Stimulated activated naive B cell treated with anti-CD40 and anti-IgM and Interleukin-4, amounts not matched to agents 10 μg/mL and 1 μg/mL and 100 μg/mL, for 72 hours (primary cell): ENCODE results near the gene FXYD1.

ENCODE experiments used
- ATAC-seq, 2 donors: fragments of 150-1000 bp; cut with Tn5 transposase; replicated peaks; 2 replicates each; pipeline ENCODE4 v1.10.0; 2021; ENCODE audit warnings: moderate library complexity in 1 of 2
- DNase-seq: peaks from one replicate; pipeline ENCODE4 v3.0.0; 2021
- H3K27ac Mint-ChIP-seq: one replicate; pipeline ENCODE4 v1.8.0; 2022; ENCODE audit warnings: mild to moderate bottlenecking, mixed read lengths
- H3K27me3 Mint-ChIP-seq, 2 donors: one replicate each; pipeline ENCODE4 v1.8.0; 2022; ENCODE audit warnings: mixed read lengths in 2 of 2
- H3K36me3 Mint-ChIP-seq, 2 donors: one replicate each; pipeline ENCODE4 v1.8.0; 2022; ENCODE audit warnings: mixed read lengths in 2 of 2, mild to moderate bottlenecking in 1 of 2
- H3K4me1 Mint-ChIP-seq, 2 donors: one replicate each; pipeline ENCODE4 v1.8.0; 2022; ENCODE audit warnings: mixed read lengths in 2 of 2, mild to moderate bottlenecking in 1 of 2
- H3K4me3 Mint-ChIP-seq, 2 donors: one replicate each; pipeline ENCODE4 v1.8.0; 2022; ENCODE audit warnings: mild to moderate bottlenecking in 2 of 2, mixed read lengths in 2 of 2, moderate library complexity in 1 of 2
- H3K9me3 Mint-ChIP-seq, 2 donors: one replicate each; pipeline ENCODE4 v1.8.0; 2022; ENCODE audit warnings: mixed read lengths in 2 of 2, mild to moderate bottlenecking in 1 of 2

Gene FXYD1

GRCh38 chr19:35140207-35140961, 1.8 kb downstream of the FXYD1 start:
- DNase-seq (no peak), ATAC-seq (no peak)
- Mint-ChIP-seq H3K9me3 (no peaks in the 10 kb centered on the region), H3K36me3 (no peaks in the 10 kb centered on the region), H3K4me3 (peak overlapping the region in 1 of 2 donors; percentile 43), H3K27me3 (peaks cover 15 to 24% of the 10 kb centered on the region in 2 donors), H3K4me1 (peaks cover 36 to 51% of the 10 kb centered on the region in 2 donors), H3K27ac (no peak overlapping the region)

- no peaks in the 10 kb centered on the region for H3K36me3 Mint-ChIP-seq
- peak overlapping the region; percentile 78 to 81 for H3K4me3 Mint-ChIP-seq
- peak; percentile 82 to 85 for ATAC-seq
- H3K27ac Mint-ChIP-seq: peak overlapping the region; percentile 80
- H3K27me3 Mint-ChIP-seq: peaks cover 15 to 24% of the 10 kb centered on the region in 2 donors
- peaks cover 33 to 51% of the 10 kb centered on the region in 2 donors for H3K4me1 Mint-ChIP-seq
- DNase-seq: peak; percentile 88
- no peaks in the 10 kb centered on the region for H3K9me3 Mint-ChIP-seq
These were observed 2.6 kb downstream of the FXYD1 start for GRCh38 chr19:35140962-35141836.

- H3K4me1 Mint-ChIP-seq: peaks cover 33 to 51% of the 10 kb centered on the region in 2 donors
- ATAC-seq: peak; percentile 38 to 42
These were observed 3.4 kb downstream of the FXYD1 start for GRCh38 chr19:35141837-35142605.

GRCh38 chr19:35142606-35143230, 4.1 kb downstream of the FXYD1 start:
- H3K9me3 Mint-ChIP-seq: no peaks in the 10 kb centered on the region
- peak overlapping the region; percentile 81 to 82 for H3K4me3 Mint-ChIP-seq
- no peaks in the 10 kb centered on the region for H3K36me3 Mint-ChIP-seq
- H3K27ac Mint-ChIP-seq: peak overlapping the region; percentile 71
- peak; percentile 23 to 29 for ATAC-seq
- peaks cover 32 to 45% of the 10 kb centered on the region in 2 donors for H3K4me1 Mint-ChIP-seq
- peaks cover 15 to 19% of the 10 kb centered on the region in 2 donors for H3K27me3 Mint-ChIP-seq
- DNase-seq: no peak

More at GRCh38 chr19:35141837-35142605, 3.4 kb downstream of the FXYD1 start:
- Mint-ChIP-seq H3K27me3 (peaks cover 15 to 24% of the 10 kb centered on the region in 2 donors), H3K27ac (peak overlapping the region; percentile 80), H3K9me3 (no peaks in the 10 kb centered on the region), H3K36me3 (no peaks in the 10 kb centered on the region), H3K4me3 (peak overlapping the region; percentile 81 to 82)
- no peak for DNase-seq

GRCh38 chr19:35143231-35143715, 4.6 kb downstream of the FXYD1 start, which contains the start of gene FXYD7:
Gene FXYD7, plus strand, starts transcription at chr19:35143255. Its CDS starts 79 bp downstream, at chr19:35143334.
- no peak for DNase-seq
- Mint-ChIP-seq H3K4me1 (peaks cover 27 to 45% of the 10 kb centered on the region in 2 donors), H3K9me3 (no peaks in the 10 kb centered on the region), H3K36me3 (no peaks in the 10 kb centered on the region), H3K4me3 (peak within 1 kb of the TSS; percentile 81 to 82), H3K27ac (peak within 1 kb of the TSS; percentile 71), H3K27me3 (peaks cover 15 to 19% of the 10 kb centered on the region in 2 donors)
- no peak for ATAC-seq

GRCh38 chr19:35143818-35144217, 5.2 kb downstream of the FXYD1 start:
- DNase-seq: no peak
- Mint-ChIP-seq H3K9me3 (no peaks in the 10 kb centered on the region), H3K27ac (no peak overlapping the region), H3K4me3 (peak overlapping the region in 1 of 2 donors; percentile 1), H3K27me3 (peaks cover 15 to 19% of the 10 kb centered on the region in 2 donors), H3K4me1 (peaks cover 27 to 45% of the 10 kb centered on the region in 2 donors), H3K36me3 (no peaks in the 10 kb centered on the region)
- ATAC-seq: no peak

- Mint-ChIP-seq H3K27ac (peak overlapping the region; percentile 67), H3K9me3 (no peaks in the 10 kb centered on the region), H3K4me1 (peaks cover 25 to 45% of the 10 kb centered on the region in 2 donors), H3K4me3 (peak overlapping the region in 1 of 2 donors; percentile 1), H3K27me3 (peaks cover 15 to 19% of the 10 kb centered on the region in 2 donors), H3K36me3 (no peaks in the 10 kb centered on the region)
- DNase-seq (no peak), ATAC-seq (no peak)
These were observed 5.6 kb downstream of the FXYD1 start for GRCh38 chr19:35144259-35144599.

- Mint-ChIP-seq H3K36me3 (no peaks in the 10 kb centered on the region), H3K4me1 (peaks cover 25 to 45% of the 10 kb centered on the region in 2 donors), H3K27ac (no peak overlapping the region), H3K4me3 (no peak overlapping the region), H3K27me3 (peaks cover 15 to 19% of the 10 kb centered on the region in 2 donors), H3K9me3 (no peaks in the 10 kb centered on the region)
- DNase-seq (no peak), ATAC-seq (no peak)
These were observed 6.2 kb downstream of the FXYD1 start for GRCh38 chr19:35144600-35145436.

- Mint-ChIP-seq H3K27ac (no peak overlapping the region), H3K27me3 (peaks cover 7 to 8% of the 10 kb centered on the region in 2 donors), H3K36me3 (no peaks in the 10 kb centered on the region), H3K4me1 (peaks cover 15 to 45% of the 10 kb centered on the region in 2 donors), H3K9me3 (no peaks in the 10 kb centered on the region), H3K4me3 (no peak overlapping the region)
- ATAC-seq (no peak), DNase-seq (no peak)
These were observed 8.3 kb downstream of the FXYD1 start for GRCh38 chr19:35146746-35147459.

- H3K27me3 Mint-ChIP-seq: peaks cover 0 to 5% of the 10 kb centered on the region in 2 donors
- ATAC-seq (no peak), DNase-seq (no peak)
- H3K9me3 Mint-ChIP-seq: no peaks in the 10 kb centered on the region
- no peaks in the 10 kb centered on the region for H3K36me3 Mint-ChIP-seq
- H3K27ac Mint-ChIP-seq: no peak overlapping the region
- peaks cover 18 to 41% of the 10 kb centered on the region in 2 donors for H3K4me1 Mint-ChIP-seq
- no peak overlapping the region for H3K4me3 Mint-ChIP-seq
These were observed 10.8 kb downstream of the FXYD1 start for GRCh38 chr19:35149463-35149862.

GRCh38 chr19:35150445-35150844, 11.8 kb downstream of the FXYD1 start:
- Mint-ChIP-seq H3K36me3 (peaks cover 5 to 7% of the 10 kb centered on the region in 2 donors), H3K27me3 (peaks cover 0 to 5% of the 10 kb centered on the region in 2 donors), H3K27ac (no peak overlapping the region), H3K4me3 (no peak overlapping the region), H3K4me1 (peaks cover 16 to 42% of the 10 kb centered on the region in 2 donors), H3K9me3 (no peaks in the 10 kb centered on the region)
- DNase-seq: no peak
- ATAC-seq: no peak
